GM12864 (cell line): ENCODE results near the gene SPATA16.

ENCODE experiments used
- DNase-seq: peaks from one replicate; pipeline ENCODE4 v3.0.0-alpha.2; 2011; ENCODE audit warnings: low read depth
- H3K4me3 ChIP-seq: 2 replicates; pipeline ENCODE4 v1.5.1; 2011; ENCODE audit warnings: mild to moderate bottlenecking, low read depth, low read length, control low read depth
- CTCF ChIP-seq: IDR thresholded peaks from 2 replicates; pipeline ENCODE4 v1.5.1; 2011; ENCODE audit warnings: low read depth, mild to moderate bottlenecking, moderate library complexity, low read length, control low read depth, inconsistent platforms; ENCODE audit errors: missing control alignments

Gene SPATA16

GRCh38 chr3:173064631-173065030 lies 76.4 kb downstream of the SPATA16 start:
- no peak for TF ChIP-seq CTCF
- no peak for DNase-seq
- H3K4me3 ChIP-seq = no peak overlapping the region

GRCh38 chr3:173058229-173058628 lies 82.8 kb downstream of the SPATA16 start:
- no peak for DNase-seq
- no peak for TF ChIP-seq CTCF
- no peak overlapping the region for H3K4me3 ChIP-seq

GRCh38 chr3:173055228-173055933 lies 85.7 kb downstream of the SPATA16 start:
- no peak for DNase-seq

GRCh38 chr3:173049360-173049759 lies 91.7 kb downstream of the SPATA16 start:
- TF ChIP-seq CTCF = no peak
- no peak overlapping the region for H3K4me3 ChIP-seq
- DNase-seq = no peak

More at GRCh38 chr3:173055228-173055933, 85.7 kb downstream of the SPATA16 start:
- no peak overlapping the region for H3K4me3 ChIP-seq
- no peak for TF ChIP-seq CTCF

GRCh38 chr3:173045770-173046382 lies 95.2 kb downstream of the SPATA16 start:
- no peak overlapping the region for H3K4me3 ChIP-seq
- no peak for TF ChIP-seq CTCF
- no peak for DNase-seq

- H3K4me3 ChIP-seq = no peak overlapping the region
- DNase-seq = no peak
- no peak for TF ChIP-seq CTCF
Observed at GRCh38 chr3:173044998-173045397, 96.0 kb downstream of the SPATA16 start.

- H3K4me3 ChIP-seq = no peak overlapping the region
- TF ChIP-seq CTCF = no peak
- no peak for DNase-seq
Observed at GRCh38 chr3:173043757-173044156, 97.3 kb downstream of the SPATA16 start.
